OCI-LY3 (cell line): ENCODE measurements around the gene AP5B1.

Source experiments
- EZH2phosphoT487 ChIP-seq: fragments of 200-600 bp; shearing (Covaris generic); IDR thresholded peaks from 2 replicates; pipeline ENCODE4 v1.6.1; 2018; ENCODE audit warnings: antibody characterized with exemption, mixed run types, low read depth
- TF ChIP-seq, protein P1 (sequence below): fragments of 200-600, 300-600 bp; sonication (generic); IDR thresholded peaks from 2 replicates; pipeline ENCODE4 v1.5.1; 2014; ENCODE audit warnings: antibody characterized with exemption, low read length, low read depth

DNA sequence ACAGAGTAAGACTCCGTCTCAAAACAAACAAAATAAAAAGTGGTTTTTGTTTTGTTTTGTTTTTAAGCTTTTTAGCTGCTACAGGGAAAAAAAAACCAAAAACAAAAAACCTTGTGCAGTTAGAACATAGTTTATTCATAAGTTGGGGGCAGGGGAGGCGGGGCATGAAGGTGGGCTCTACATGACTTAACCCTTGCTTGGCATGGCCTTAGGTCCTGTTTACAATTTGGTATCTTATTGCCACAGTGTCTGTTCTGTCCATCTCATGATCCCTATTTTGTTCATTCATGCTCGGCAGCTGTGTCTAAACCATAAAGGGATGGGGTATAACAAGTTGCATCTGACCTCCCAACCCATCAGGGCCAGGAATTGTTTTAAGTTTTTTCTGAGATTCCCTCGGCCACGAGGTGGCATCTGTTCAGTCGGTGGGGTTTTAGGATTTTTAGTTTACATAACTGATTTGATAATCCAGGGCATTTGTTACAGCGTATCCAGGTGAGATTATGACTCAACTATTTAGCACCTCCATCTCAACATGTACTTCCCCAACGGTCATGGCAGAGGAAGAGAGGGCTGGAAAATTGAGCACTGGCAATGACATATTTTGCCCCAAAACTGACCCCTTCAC is 6.9 kb downstream of the AP5B1 start:
- TF ChIP-seq, protein P1, sequence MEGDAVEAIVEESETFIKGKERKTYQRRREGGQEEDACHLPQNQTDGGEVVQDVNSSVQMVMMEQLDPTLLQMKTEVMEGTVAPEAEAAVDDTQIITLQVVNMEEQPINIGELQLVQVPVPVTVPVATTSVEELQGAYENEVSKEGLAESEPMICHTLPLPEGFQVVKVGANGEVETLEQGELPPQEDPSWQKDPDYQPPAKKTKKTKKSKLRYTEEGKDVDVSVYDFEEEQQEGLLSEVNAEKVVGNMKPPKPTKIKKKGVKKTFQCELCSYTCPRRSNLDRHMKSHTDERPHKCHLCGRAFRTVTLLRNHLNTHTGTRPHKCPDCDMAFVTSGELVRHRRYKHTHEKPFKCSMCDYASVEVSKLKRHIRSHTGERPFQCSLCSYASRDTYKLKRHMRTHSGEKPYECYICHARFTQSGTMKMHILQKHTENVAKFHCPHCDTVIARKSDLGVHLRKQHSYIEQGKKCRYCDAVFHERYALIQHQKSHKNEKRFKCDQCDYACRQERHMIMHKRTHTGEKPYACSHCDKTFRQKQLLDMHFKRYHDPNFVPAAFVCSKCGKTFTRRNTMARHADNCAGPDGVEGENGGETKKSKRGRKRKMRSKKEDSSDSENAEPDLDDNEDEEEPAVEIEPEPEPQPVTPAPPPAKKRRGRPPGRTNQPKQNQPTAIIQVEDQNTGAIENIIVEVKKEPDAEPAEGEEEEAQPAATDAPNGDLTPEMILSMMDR = peak; percentile 62
- no peak for TF ChIP-seq EZH2phosphoT487
